Fibroblast of lung (primary cell): ENCODE data around the gene SLC6A20. TPM values are rescaled to one million over a fixed set of nuclear protein-coding genes. Genes with fewer than 3 reads are reported as not detected.

ENCODE experiments used
- DNase-seq, 2 donors: peaks; one replicate each; pipeline versions ENCODE4 v3.0.0 to v3.0.0-alpha.2; 2010; ENCODE audit warnings: low read depth in 2 of 2
- H2AFZ ChIP-seq: 2 replicates; pipeline ENCODE4 v1.5.1; 2012; ENCODE audit warnings: low read length, control low read depth, inconsistent platforms
- H3K27ac ChIP-seq: 2 replicates; pipeline ENCODE4 v1.5.1; 2011; ENCODE audit warnings: low read length, control low read depth; ENCODE audit not compliant: insufficient read depth
- H3K27me3 ChIP-seq: 2 replicates; pipeline ENCODE4 v1.5.1; 2011; ENCODE audit warnings: mild to moderate bottlenecking, low read length; ENCODE audit not compliant: control insufficient read depth, insufficient read depth
- H3K36me3 ChIP-seq: 2 replicates; pipeline ENCODE4 v1.5.1; 2011; ENCODE audit warnings: low read length; ENCODE audit not compliant: control insufficient read depth, insufficient read depth
- H3K4me1 ChIP-seq: 2 replicates; pipeline ENCODE4 v1.5.1; 2011; ENCODE audit warnings: low read length; ENCODE audit not compliant: control insufficient read depth, insufficient read depth; ENCODE audit errors: extremely low read depth
- H3K4me2 ChIP-seq: 2 replicates; pipeline ENCODE4 v1.5.1; 2011; ENCODE audit warnings: low read length, control low read depth; ENCODE audit not compliant: insufficient read depth; ENCODE audit errors: extremely low read depth
- H3K4me3 ChIP-seq, 4 experiments: fragments of 200-600 bp in 1 of 4; sonication (generic) in 1 of 4; replicated peaks in 1 of 4; 2 replicates each; pipeline ENCODE4 v1.5.1; 2011 to 2016; ENCODE audit warnings: low read length in 4 of 4, low read depth in 3 of 4, mild to moderate bottlenecking in 3 of 4, control low read depth in 2 of 4, inconsistent platforms in 1 of 4, mixed read lengths in 1 of 4; ENCODE audit not compliant: insufficient read depth in 1 of 4; ENCODE audit errors: control extremely low read depth in 1 of 4
- H3K79me2 ChIP-seq: 2 replicates; pipeline ENCODE4 v1.5.1; 2012; ENCODE audit warnings: mild to moderate bottlenecking, low read length, inconsistent platforms; ENCODE audit not compliant: control insufficient read depth, insufficient read depth
- H3K9ac ChIP-seq: 2 replicates; pipeline ENCODE4 v1.5.1; 2011; ENCODE audit warnings: mild to moderate bottlenecking, low read length, control low read depth; ENCODE audit not compliant: insufficient read depth
- H3K9me3 ChIP-seq: 2 replicates; pipeline ENCODE4 v1.5.1; 2012; ENCODE audit warnings: low read depth, low read length; ENCODE audit not compliant: control insufficient read depth, insufficient read depth
- H4K20me1 ChIP-seq: 2 replicates; pipeline ENCODE4 v1.5.1; 2011; ENCODE audit warnings: low read length; ENCODE audit not compliant: control insufficient read depth, insufficient read depth; ENCODE audit errors: extremely low read depth
- EZH2 ChIP-seq: IDR thresholded peaks from 2 replicates; pipeline ENCODE4 v1.5.1; 2012; ENCODE audit warnings: low read length, control low read depth, mild to moderate bottlenecking; ENCODE audit errors: missing control alignments
- polyA plus RNA-seq, 2 donors: library from polyadenylated mRNA; depleted of rRNA in 1 of 2; stranded (reverse) in 1 of 2; unstranded in 1 of 2; fragments of >200 nt; gene quantifications; 2 replicates each; pipeline ENCODE4 v1.2.1, GENCODE V29; 2011 to 2012; ENCODE audit warnings: missing spikeins in 1 of 2
- total RNA-seq: library from RNA; depleted of rRNA; stranded (reverse); fragments of >200 nt; gene quantifications from 2 replicates; pipeline ENCODE4 v1.2.1, GENCODE V29; 2014
- TF ChIP-seq, protein P1 (sequence below), 2 donors: IDR thresholded peaks in 1 of 2; conservative IDR thresholded peaks in 1 of 2; 1 replicate in 1 of 2; 2 replicates in 1 of 2; pipeline ENCODE4 v1.5.1; 2011 to 2012; ENCODE audit warnings: low read length in 2 of 2, control low read depth in 1 of 2, inconsistent platforms in 1 of 2, low read depth in 1 of 2, mild to moderate bottlenecking in 1 of 2

Gene SLC6A20
- total and polyA plus RNA-seq, 2 donors (not counting 1 experiment from before 2014, with no cell fraction given) = not detected

DNA sequence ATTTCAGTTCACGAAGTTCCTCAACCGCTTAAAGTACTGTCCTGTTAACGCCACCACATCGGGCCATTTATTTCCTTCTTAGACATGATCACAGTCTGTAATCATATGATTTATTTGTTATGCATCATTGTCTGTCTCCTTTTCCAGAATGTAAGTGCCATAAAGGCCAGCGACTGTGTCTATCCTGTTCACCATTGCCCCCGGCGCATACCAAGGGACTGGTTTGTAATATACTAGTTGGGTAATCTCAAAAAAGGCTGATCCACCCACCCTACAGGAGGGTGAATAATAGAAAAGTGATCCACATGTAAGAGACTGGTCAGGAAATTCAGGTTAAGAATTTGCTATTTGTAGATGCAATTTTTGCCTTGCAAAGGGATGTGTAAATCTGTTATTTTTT, 41.9 kb downstream of the SLC6A20 start:
- no peaks in the 10 kb centered on the region for H3K79me2 ChIP-seq
- H3K9me3 ChIP-seq = no peaks in the 10 kb centered on the region
- no peak overlapping the region for H3K4me2 ChIP-seq
- H2AFZ ChIP-seq = no peak overlapping the region
- no peak for DNase-seq
- H3K27ac ChIP-seq = no peak overlapping the region
- H3K4me1 ChIP-seq = no peaks in the 10 kb centered on the region
- H3K4me3 ChIP-seq = no peak overlapping the region
- TF ChIP-seq, protein P1, sequence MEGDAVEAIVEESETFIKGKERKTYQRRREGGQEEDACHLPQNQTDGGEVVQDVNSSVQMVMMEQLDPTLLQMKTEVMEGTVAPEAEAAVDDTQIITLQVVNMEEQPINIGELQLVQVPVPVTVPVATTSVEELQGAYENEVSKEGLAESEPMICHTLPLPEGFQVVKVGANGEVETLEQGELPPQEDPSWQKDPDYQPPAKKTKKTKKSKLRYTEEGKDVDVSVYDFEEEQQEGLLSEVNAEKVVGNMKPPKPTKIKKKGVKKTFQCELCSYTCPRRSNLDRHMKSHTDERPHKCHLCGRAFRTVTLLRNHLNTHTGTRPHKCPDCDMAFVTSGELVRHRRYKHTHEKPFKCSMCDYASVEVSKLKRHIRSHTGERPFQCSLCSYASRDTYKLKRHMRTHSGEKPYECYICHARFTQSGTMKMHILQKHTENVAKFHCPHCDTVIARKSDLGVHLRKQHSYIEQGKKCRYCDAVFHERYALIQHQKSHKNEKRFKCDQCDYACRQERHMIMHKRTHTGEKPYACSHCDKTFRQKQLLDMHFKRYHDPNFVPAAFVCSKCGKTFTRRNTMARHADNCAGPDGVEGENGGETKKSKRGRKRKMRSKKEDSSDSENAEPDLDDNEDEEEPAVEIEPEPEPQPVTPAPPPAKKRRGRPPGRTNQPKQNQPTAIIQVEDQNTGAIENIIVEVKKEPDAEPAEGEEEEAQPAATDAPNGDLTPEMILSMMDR (conservative IDR thresholded peaks at IDR 0.05 in 1 of 2, IDR thresholded peaks at IDR 0.05 in 1 of 2; ENCODE audit: low read depth in 1 of 2, low read length in 2 of 2) = no peak
- TF ChIP-seq EZH2 = no peak
- no peaks in the 10 kb centered on the region for H3K36me3 ChIP-seq
- H4K20me1 ChIP-seq = no peaks in the 10 kb centered on the region
- no peak overlapping the region for H3K9ac ChIP-seq
- peaks cover 3% of the 10 kb centered on the region for H3K27me3 ChIP-seq

DNA sequence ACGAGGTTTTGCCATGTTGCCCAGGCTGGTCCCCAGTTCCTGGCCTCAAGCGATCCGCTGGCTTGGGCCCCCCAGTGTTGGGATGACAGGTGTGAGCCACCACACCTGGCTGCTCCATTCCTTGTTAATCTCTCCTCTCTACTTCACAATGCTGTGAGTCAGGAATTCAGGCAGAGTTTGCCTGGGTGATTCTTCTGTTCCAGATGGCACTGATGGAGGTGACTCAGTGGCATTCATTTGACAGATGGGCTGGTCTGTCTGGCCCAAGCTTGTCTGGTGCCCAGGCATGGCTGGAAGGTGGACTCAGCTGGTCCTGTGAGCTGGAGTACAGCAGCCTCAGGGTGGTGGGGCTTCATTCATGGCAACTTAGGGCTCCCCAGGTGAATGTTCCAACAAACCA, 43.2 kb downstream of the SLC6A20 start:
- Histone ChIP-seq H3K4me1 (no peaks in the 10 kb centered on the region), H3K4me3 (no peak overlapping the region), H3K27ac (no peak overlapping the region), H4K20me1 (no peaks in the 10 kb centered on the region), H3K79me2 (no peaks in the 10 kb centered on the region), H3K9me3 (no peaks in the 10 kb centered on the region), H3K27me3 (no peaks in the 10 kb centered on the region), H3K36me3 (peaks cover under 1% of the 10 kb centered on the region), H2AFZ (no peak overlapping the region), H3K9ac (no peak overlapping the region), H3K4me2 (no peak overlapping the region)
- no peak for DNase-seq
- TF ChIP-seq, protein P1 (conservative IDR thresholded peaks at IDR 0.05 in 1 of 2, IDR thresholded peaks at IDR 0.05 in 1 of 2; ENCODE audit: low read depth in 1 of 2, low read length in 2 of 2) = no peak
- no peak for TF ChIP-seq EZH2

DNA sequence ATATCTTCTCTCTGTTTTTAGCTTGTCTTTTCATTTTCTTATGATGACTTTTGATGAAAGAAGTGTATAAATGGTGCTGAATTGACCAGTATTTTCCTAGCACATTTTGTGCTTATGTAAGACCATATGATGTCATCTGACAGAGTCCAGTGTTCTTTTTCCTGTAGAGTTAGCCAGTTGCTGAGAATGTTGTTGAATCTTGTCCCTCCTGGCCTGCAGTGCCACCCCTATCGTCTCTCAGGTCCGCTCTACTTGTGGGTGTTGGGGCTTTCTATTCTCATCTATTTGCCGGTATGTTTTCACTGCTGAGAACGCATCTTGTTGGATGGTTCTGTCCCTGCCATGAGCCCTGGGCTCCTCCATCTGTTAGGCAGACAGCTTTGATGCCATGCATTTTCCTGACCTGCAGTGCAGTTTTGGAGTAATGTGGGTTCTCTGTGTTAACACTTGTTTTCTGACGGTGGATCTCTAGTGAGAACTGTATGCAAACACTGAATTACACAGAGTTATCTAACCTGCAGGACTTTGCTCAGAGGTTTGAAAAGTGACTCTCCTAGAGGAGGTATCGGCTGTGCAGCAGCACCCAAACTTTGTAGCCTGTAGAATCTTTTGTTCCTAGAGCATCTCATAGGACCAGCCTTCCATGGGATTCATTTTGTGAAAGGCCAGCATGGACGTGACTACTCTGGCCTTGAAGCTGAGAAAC, 44.6 kb downstream of the SLC6A20 start:
- Histone ChIP-seq H3K4me2 (no peak overlapping the region), H3K27me3 (no peaks in the 10 kb centered on the region), H3K9ac (no peak overlapping the region), H3K79me2 (no peaks in the 10 kb centered on the region), H3K27ac (no peak overlapping the region), H3K9me3 (no peaks in the 10 kb centered on the region), H3K4me3 (no peak overlapping the region), H3K4me1 (no peaks in the 10 kb centered on the region), H4K20me1 (no peaks in the 10 kb centered on the region), H2AFZ (no peak overlapping the region), H3K36me3 (peaks cover 4% of the 10 kb centered on the region)
- TF ChIP-seq, protein P1 (conservative IDR thresholded peaks at IDR 0.05 in 1 of 2, IDR thresholded peaks at IDR 0.05 in 1 of 2; ENCODE audit: low read depth in 1 of 2, low read length in 2 of 2) = no peak
- TF ChIP-seq EZH2 = no peak
- no peak for DNase-seq
